HPDE6-E6E7 (cell line): Measurements from ENCODE around the gene RBM42.

Experiments used
- DNase-seq: peaks from one replicate; pipeline ENCODE4 v3.0.0; 2011; ENCODE audit warnings: missing footprints; ENCODE audit errors: extremely low spot score

The RBM42 gene

DNA sequence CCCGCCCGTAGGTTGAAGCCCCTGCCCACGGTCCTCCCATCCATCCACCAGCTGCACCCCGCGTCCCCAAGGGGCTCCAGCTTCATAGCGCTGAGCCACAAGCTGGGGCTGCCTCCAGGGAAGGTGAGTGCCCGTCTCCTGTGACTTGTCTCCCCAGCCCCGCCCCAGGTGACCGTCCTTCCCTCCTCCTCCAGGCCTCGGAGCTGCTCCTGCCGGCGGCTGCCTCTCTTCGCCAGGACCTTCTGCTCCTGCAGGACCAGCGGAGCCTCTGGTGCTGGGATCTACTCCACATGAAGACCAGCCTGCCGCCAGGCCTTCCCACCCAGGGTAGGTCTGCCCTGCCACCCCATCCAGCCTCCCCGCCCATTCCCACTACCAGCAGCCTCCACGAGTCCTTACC is 8.8 kb upstream of the RBM42 start:
- no peak for DNase-seq

DNA sequence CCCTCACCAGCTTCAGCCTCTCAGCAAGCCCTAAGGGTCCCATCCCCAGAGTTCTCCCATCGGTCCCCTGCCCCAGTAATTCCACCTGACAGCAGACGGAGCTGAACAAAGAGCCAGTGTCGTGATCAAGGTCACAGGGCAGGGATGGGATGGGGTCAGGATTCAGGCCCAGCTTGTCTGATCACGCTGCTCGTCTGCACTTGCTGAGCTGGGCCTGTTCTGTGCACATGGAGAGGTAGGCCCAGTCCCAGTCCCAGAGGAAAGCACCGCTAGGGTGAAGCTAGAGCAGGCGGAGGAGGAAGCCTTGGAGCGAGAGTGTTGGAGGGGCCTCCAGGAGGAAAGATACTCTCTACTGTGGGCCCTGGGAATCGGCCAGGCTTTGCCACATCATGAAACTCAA is 7.1 kb upstream of the RBM42 start:
- DNase-seq, result no peak

DNA sequence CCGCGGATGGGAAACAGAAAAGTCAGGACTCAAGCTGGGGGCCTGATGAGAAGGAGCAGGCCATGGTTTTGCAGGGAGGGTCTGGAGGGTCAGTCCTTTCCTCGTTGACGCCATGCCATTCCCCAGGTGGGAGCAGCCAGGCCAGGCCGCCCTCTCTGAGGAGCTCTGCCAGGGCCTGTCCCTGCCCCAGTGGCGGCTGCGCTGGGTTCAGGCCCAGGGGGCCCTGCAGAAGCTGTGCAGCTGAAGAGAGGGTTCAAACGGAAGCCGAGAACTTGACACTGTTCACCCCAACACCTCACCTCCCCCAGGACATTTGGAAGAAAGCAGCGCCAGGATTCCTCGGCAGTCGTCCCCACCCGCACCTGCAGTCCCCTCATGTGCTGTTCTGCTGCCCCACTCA is 6.1 kb upstream of the RBM42 start:
- no peak for DNase-seq

DNA sequence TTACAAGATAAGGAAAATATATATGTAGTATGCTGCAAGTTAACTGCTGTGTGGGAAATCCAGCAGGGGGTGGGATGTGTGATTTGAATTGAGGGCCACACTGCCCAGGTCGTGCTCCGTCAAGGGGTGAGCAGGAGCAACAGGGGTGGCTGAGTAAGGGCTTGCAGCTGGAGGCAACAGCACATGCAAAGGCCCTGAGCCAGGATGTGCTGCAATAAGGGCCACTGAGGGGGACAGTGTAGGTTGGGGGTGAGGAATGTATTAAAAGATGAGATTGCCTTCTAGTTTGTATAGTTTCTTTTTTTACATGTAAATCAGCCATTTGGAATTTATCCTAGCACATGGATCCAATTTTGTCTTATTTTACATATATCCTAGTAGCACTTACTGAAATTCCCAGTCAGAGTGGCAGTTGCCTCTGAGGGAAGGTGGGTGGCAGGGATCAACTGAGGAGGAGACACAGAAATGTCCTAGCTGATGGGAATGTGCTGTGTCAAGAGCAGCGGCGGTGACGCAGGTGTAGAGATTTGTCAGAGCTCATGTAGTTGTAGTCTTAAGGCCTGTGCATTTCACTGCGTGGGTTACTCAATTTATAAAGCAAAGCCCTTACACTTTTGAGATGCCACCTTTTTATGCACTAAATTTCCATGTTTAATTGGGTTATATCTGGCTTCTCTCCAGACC is 5.4 kb upstream of the RBM42 start:
- DNase-seq, result no peak

DNA sequence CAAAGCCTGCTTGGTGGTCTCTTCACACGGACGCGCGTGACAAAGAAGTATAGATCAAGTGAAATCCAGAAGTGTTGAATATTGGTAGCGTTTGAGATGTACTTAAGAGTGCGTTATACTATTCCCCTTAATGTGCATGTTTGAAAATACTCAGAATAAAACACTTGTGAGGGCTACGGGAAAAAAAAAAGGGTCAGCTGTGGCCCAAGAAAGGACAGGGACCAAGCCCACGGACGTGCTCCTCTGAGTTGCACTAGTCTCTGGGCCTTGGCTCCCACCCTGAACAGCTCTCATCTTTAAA is 622 bp upstream of the RBM42 start:
- DNase-seq, result no peak

DNA sequence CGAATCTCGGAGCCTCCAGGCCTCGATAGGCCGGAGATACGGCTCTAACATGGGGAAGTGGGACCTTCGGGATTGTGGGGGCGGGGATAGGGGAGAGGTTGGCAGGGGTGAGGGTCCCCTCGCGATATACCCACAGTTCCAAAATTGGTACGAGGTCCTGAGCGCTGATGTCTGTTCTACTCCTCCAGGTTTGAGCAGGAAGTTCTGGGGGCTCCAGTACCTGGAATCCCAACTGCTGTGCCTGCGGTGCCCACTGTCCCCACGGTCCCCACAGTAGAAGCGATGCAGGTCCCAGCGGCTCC is 447 bp downstream of the RBM42 start:
- DNase-seq, result no peak

DNA sequence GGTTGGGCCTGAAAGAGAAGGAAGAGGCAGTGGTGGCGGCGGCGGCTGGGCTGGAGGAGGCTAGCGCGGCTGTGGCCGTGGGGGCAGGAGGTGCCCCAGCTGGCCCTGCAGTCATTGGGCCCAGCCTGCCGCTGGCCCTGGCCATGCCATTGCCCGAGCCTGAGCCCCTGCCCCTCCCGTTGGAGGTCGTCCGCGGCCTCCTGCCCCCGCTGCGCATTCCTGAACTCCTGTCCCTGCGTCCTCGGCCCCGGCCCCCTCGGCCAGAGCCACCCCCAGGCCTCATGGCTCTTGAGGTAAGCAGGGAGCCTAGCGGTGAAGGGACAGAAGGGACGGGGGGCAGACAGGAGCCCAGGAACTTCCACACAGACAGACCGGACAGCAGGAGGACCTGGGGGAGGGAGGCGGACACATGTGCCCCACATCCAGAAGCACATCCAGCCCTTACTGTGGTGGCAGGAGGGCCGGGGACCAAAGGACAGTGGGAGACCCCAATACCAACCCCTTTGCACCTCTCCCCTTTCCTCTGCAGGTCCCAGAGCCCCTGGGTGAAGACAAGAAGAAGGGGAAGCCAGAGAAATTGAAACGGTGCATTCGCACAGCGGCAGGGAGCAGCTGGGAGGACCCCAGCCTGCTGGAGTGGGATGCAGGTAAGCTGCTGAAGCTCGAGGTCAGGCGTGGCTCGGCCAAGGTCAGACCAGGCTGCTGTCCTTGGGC is 5.0 kb downstream of the RBM42 start:
- no peak for DNase-seq

DNA sequence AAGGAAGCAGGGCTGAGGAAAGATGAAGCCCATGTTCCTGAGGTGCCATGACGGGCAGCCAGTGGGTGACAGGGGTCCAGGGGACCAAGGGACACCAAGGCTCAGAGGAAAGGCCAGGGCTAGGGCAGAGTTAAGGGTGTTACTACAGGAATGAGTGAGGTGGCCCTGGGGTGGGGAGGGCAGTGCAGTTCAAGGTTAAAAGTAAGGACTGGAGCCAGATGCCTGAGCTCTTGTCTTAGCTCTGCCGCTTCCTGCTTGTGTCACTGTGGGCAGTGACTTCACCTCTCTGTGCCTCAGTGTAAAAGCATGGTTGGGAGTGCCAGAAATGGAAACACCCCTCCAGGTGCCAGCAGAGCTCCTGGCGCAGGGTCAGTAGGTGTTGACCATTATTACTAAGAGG is 7.8 kb downstream of the RBM42 start:
- no peak for DNase-seq

DNA sequence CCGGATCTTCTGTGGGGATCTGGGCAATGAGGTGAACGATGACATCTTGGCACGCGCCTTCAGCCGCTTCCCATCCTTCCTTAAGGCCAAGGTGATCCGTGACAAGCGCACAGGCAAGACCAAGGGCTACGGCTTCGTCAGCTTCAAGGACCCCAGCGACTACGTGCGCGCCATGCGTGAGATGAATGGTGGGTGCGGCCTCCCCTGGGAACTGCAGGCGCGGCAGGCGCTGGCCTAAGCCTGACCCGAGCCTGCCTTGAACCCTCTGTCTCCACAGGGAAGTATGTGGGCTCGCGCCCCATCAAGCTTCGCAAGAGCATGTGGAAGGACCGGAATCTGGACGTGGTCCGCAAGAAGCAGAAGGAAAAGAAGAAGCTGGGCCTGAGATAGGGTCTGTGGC is 8.3 kb downstream of the RBM42 start:
- DNase-seq, result no peak

DNA sequence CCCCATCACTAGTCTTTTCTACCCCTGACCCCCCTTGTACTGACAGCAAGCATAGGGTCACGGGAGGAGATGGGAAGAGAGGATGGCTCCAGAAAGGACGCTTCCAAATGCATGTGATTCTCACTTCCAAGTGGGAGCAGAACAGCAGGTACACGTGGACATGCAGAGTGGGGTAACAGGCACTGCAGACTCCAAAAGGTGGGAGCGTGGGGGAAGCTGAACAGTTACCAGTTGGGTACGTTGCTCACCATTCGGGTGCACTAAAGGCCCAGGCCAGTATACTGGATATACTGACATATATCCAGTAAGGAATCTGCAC is 10.4 kb downstream of the RBM42 start:
- DNase-seq, result no peak

DNA sequence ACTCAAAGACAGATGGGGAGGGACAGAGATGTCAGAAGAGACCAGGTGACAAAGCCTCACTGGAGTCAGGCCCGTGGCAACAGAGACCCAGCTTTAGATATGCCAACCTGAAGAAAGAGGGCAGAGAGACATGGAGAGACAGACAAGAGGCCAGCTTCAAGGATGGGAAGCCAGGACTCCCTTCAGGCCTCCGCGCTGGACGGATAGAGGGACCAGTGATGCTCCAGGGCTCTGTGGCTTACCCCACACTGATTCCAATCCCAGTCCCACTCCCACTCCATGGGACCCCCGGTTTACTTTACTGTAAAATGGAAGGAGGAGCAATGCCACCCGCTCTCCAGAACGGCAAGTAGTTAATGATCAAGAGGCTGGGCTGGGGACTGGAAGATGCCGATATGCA is 11.0 kb downstream of the RBM42 start:
- DNase-seq, result no peak

DNA sequence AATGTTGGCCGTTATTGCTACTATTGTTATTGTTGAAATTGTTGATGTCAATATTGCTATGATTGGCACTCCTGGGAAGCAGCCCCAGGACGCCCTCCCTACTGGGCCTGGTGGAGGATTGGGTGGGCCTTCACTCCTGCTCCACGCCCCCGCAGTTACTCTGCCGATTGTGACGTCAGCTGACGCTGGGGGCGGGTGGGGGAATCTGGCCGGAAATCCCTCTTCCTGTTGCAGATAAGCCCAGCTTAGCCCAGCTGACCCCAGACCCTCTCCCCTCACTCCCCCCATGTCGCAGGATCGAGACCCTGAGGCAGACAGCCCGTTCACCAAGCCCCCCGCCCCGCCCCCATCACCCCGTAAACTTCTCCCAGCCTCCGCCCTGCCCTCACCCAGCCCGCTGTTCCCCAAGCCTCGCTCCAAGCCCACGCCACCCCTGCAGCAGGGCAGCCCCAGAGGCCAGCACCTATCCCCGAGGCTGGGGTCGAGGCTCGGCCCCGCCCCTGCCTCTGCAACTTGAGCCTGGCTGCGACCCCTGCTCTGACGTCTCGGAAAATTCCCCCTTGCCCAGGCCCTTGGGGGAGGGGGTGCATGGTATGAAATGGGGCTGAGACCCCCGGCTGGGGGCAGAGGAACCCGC is 12.8 kb downstream of the RBM42 start, which contains the start of gene ETV2:
Gene ETV2, plus strand, starts transcription at position 231 of the 637 bp plus-strand sequence. CDS start 716 bp downstream, outside the sequence.
- no peak for DNase-seq

DNA sequence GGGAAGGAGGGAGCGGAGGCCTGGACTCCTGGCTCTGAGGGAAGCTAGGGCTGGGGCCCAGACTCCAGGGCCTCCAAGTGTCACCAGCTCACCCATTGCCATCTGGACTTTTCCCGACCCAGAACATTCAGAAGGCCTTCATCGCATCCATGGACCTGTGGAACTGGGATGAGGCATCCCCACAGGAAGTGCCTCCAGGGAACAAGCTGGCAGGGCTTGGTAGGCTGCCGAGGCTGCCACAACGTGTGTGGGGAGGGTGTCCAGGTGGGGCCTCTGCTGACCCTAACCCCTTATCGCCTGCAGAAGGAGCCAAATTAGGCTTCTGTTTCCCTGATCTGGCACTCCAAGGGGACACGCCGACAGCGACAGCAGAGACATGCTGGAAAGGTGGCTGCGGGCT is 13.5 kb downstream of the RBM42 start:
- no peak for DNase-seq

DNA sequence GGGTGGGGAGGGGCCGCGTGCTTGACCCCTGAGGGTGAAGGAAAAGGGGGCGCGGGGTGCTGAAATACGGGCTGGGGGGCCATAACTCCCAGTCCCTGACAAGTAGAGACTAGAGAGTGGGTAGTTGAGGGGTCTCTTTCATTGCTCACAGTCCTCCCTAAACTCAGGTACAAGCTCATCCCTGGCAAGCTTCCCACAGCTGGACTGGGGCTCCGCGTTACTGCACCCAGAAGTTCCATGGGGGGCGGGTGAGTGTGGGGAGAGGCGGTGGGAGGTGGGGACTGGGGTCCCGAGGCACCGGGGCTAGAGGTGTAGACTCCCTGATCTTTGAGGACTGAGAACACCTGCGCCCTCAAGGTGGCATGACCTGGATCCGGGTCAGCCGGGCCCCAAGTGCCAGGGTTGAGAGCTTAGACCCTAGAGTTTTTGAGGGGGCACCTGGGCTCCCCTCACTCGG is 14.0 kb downstream of the RBM42 start:
- DNase-seq, result no peak

DNA sequence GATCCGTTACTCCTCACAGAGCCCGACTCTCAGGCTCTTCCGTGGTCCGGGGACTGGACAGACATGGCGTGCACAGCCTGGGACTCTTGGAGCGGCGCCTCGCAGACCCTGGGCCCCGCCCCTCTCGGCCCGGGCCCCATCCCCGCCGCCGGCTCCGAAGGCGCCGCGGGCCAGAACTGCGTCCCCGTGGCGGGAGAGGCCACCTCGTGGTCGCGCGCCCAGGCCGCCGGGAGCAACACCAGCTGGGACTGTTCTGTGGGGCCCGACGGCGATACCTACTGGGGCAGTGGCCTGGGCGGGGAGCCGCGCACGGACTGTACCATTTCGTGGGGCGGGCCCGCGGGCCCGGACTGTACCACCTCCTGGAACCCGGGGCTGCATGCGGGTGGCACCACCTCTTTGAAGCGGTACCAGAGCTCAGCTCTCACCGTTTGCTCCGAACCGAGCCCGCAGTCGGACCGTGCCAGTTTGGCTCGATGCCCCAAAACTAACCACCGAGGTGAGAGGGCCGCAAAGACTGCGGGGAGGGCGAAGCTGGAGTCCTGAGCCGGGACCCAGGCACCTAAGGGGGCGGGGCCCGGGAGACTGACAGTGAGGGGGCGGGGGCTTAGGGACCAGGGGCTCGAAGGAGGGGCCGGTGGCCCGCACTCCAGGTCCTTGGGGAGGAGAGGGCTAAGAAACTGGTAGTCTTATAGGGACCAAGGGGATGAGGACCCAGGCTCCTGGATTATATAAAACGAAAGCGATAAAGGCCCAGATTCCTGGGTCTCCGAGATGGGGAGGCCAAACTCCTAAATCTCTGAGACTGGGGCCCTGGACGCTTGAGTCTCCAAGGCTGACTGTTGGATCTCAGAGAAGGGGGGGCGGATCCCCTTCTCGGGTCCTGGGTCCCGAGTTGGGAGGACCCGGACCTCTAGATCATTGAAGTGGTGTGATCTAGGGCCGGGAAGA is 14.7 kb downstream of the RBM42 start:
- DNase-seq, result peak; percentile 84

DNA sequence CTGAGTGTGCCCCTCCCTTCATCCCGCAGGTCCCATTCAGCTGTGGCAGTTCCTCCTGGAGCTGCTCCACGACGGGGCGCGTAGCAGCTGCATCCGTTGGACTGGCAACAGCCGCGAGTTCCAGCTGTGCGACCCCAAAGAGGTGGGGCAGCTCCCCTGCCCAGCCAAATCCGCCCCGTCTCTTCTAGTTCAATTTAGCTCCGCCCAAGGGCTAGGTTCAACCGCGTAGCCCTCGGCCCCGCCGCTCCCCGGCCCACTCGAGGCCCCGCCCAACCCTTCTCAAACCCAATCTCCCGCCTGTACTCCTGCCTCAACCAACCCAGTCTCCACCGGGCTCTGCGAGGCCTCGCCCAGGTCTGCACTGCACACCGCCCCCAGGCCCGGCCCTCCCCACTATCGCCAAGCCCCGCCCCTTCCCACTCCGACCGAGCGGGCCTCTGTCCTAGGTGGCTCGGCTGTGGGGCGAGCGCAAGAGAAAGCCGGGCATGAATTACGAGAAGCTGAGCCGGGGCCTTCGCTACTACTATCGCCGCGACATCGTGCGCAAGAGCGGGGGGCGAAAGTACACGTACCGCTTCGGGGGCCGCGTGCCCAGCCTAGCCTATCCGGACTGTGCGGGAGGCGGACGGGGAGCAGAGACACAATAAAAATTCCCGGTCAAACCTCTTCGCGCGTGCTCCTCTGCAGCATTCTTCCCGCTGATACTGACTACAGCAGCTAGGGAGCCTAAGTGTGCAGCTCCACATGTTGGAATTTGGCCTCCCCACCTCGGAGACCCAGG is 15.6 kb downstream of the RBM42 start:
- DNase-seq, result peak; percentile 99

DNA sequence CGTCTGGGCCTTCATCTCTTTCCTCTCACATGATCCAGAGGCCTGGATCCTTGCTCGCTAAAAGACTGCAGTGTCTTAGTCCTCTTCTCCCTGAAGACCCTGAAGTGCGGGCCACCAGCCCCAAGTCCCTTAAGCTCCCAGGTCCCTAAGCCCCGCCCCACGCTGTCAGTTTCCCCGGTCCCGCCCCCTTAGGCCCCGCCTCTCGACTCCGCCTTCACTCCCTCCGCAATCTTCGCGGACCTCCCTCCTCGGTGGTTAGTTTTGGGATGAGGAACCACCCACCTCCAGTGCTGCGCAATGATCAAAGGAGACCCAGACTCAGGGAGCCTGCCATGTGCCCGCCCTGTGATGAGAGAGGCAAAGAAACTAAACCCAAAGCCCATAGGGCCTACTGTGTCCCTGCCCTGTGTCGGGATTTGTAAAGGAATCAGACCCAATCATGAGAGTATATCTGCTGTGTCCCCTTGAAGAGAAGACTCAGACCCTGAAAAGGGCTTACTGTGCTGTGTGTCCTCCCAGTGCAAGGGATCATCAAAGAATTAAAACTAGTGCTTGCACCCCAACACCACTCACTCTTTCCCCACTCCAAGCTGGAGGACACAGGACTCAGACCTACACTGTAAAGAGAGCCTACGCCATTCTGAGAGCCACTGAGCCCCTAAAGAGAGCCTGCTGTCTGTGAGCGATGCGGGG is 16.3 kb downstream of the RBM42 start:
- DNase-seq, result no peak

DNA sequence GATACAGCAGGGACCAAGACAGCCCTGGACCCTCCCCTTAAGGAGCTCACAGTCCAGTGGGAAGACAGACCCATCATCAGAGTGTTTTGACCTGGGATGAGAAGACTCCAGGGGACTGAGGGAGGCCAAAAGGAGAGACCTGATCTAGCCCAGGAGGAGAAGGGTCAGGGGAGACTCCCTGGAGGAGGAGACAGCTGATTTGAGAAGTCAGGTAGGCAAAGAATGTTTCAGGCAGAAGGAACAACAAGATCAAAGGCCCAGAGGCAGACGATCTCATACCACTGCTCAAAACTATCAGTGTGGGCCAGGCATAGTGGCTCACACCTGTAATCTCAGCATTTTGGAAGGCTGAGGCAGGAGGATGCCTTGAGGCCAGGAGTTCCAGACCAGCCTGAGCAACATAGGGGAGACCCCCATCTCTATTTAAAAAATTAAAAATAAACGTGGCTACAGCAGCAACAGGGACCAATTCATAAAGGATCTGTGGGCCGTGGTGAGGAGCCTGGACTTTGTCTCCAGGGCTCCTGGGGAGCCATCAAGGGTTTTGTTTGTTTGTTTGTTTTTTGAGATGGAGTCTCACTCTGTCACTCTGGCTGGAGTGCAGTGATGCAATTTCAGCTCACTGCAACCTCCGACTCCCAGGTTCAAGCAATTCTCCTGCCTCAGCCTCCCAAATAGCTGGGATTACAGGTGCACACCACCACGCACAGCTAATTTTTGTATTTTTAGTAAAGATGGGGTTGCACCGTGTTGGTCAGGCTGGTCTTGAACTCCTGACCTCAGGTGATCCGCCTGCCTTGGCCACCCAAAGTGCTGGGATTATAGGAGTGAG is 17.1 kb downstream of the RBM42 start:
- no peak for DNase-seq

DNA sequence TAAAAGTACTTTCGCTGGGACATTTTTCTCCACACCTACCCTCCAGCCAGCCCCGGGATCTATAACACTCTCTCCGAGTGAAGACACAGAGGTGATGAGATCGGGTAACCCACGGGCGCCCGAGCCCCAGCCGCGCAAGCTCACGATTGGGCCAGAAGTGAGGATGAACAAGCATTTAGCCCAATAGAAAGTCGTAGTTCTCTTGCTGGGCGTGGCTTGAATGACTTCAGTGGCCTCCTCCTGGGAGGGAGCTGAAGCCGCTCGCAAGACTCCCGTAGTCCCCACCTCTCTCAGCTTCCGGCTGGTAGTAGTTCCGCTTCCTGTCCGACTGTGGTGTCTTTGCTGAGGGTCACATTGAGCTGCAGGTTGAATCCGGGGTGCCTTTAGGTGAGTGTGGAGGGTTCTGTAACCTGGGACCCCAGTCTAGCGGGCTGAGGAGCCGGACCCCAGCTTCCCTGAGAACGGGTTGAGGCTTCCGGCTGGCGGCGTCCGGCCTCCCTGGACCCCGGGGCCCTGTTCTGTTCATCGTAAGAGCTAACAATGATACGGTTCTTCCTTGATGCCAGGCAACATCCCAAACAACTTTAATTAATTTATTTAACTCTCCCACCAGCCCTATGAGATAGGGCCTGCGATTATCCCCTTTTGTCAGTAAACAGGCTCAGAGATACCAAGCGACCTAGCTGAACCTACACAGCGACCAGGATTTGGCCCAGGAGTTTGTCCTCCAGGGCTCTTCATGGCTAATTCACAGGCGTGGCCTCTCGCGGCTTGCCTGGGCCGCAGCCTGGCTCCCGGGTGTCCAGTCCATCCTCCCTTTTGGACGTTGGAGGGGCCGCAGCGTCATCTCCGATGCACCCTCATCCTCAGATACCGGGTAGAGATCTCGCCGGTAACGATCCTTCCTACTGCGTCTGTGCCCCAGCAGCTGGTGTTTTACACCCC is 19.5 kb downstream of the RBM42 start, which contains the start of gene COX6B1:
Gene COX6B1, plus strand, starts transcription at position 307 of the 945 bp plus-strand sequence. CDS start 2,921 bp downstream, outside the sequence.
- peak; percentile 98 for DNase-seq
